ENCODE data around the gene LIMS4.
"Not testable (repeated sequence)": the region's sequence is repeated elsewhere in the genome, so short reads cannot be mapped to it uniquely, and the experiment has no call there.

The LIMS4 gene

GRCh38 chr2:110472171-110473058 is at the start of gene LIMS4:
Gene LIMS4, minus strand, starts transcription at chr2:110472816. Its CDS starts 38 bp downstream, at chr2:110472778.
- DNase-seq (ENCODE audit: low read depth): not testable (repeated sequence)

DNA sequence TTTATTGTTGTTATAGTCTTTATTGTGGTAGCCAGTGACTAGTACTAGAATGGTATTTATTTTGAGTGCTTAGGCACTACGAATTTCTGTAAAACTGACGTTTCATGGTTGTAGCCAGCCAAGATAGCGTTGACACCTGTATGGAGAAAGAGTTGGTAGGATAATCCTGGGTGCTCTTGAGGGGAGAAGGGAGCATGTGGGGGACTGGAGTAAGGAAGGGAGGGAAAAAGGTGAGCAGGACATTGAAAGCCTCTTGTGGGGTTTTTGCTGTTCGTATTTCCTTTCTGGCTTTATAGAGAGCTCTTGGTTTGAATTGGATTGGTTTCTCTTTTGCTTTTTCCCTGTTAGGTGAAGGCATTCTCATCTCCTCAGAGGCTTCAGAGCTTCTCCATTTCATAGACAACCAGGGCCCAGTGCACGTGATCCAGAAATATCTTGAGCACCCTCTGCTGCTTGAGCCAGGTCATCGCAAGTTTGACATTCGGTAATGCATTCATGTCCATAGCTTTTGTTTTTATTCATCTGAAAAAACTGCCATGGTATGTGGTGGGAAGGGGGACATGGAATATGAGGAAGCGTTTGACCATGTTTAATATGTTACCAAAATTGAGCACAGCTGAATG is 27.2 kb upstream of the LIMS4 start:
- not testable (repeated sequence) for DNase-seq (ENCODE audit: low read depth)

DNA sequence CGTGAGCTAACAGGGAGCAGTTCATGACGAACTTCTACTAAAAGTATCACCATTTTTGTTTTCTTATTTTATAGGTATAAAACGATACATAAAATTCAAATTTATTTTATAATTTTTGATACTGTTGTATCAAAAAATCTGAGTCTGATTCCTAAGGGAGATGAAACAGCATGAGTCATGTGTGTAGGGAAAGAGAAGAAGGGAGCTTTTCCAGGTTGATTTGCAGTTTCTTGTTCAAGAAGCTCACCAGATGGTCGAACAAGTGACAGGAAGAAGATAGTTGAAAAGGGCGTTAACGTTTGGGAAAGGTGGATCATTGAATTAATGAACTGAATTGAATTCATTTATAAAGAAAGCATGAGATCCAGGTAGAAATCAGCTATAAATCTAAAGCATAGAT is 23.4 kb upstream of the LIMS4 start:
- DNase-seq (ENCODE audit: low read depth): not testable (repeated sequence)

DNA sequence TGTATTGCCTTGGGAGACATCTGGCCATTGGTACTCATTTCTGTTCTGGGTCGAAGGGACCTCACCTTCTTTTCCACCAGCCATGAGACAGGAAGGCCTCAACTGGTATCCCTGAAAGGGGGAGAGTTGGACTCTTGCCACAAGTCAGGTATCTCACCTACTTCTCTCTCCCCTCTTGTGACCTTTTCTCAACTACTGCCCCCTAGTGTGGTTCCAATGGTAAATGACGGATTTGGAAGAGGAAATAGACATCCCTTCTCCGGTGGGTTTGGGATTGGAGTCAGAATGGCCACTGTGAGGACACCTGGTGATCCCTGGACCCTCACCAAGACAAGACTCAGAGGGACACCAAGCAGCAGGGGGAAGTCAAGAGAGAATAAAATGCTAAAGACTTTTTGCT is 21.9 kb upstream of the LIMS4 start:
- DNase-seq (ENCODE audit: low read depth): not testable (repeated sequence)

DNA sequence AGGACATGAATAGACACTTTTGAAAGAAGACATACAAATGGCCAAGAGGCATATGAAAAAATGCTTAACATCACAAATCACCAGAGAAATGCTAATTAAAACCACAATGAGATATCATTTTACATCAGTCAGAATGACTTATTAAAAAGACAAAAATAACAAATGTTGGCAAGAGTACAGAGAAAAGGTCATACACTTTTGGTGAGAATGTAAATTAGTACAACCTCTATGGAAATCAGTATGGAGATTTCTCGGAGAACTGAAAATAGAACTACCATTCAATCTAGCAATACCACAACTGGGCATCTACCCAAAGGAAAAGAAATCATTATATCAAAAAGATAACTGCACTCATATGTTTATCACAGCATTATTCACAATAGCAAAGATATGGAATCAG is 16.4 kb upstream of the LIMS4 start:
- DNase-seq (ENCODE audit: low read depth): not testable (repeated sequence)

DNA sequence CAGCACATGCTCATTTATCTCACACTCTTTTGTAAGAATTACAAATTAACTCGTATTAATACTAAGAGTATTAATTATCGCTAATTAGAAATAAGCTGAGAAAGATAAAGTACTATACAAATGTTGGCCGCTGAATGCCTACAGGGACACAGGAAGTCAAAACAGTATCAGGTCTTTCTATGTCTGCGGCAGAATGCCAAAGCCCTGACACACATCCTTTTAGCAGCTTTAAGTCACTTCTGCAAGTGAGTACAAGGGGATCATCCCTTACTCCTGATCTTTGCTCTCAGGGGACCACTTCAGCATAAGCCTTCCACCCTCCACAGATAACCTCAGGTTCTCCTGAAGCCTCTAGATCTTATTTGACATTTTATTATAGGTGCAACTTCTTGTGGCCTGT is 10.1 kb upstream of the LIMS4 start:
- DNase-seq (ENCODE audit: low read depth): not testable (repeated sequence)

DNA sequence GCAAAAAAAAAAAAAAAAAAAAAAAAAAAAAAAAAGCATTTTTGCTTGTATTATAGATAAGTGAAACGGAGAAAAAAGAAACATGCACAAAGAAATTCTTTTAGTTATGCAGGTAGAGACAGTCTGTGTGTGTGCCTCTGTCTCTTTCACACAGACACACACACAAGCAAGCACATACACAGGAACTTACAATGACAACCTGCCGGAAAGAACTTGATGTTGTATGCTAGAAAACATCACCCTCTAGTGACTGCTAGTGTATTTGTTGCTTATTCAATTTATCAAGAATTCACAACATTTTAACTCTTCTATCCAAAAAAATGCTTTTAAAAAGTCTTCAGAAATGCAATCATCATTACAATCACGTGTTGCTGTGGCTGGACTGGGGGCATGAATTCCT is 8.6 kb upstream of the LIMS4 start:
- DNase-seq (ENCODE audit: low read depth): not testable (repeated sequence)

- DNase-seq (ENCODE audit: low read depth): not testable (repeated sequence)
Observed at GRCh38 chr2:110480084-110480483, 7.5 kb upstream of the LIMS4 start.

DNA sequence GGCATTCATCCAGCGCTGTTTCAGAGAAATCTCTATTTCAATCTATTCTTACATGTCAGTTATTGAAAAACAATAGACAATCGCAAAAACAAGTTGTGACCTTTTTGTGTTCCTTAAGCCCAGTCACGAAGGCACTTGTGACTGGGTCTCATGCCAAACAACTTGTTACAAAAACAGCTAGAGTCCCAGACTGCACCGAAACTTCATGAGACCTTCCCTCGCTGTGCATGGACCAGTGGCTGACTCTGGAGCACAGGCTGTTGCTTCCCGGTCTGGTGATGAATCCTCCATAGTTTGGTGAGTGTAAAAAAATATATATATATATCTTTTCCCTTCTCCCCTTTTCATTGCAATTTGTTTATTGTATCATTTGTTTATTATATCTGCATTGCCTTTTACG is 4.8 kb upstream of the LIMS4 start:
- not testable (repeated sequence) for DNase-seq (ENCODE audit: low read depth)

- DNase-seq (ENCODE audit: low read depth): not testable (repeated sequence)
Observed at GRCh38 chr2:110476952-110477351, 4.3 kb upstream of the LIMS4 start.

GRCh38 chr2:110475627-110476359 is 3.2 kb upstream of the LIMS4 start:
- DNase-seq (ENCODE audit: low read depth): not testable (repeated sequence)

DNA sequence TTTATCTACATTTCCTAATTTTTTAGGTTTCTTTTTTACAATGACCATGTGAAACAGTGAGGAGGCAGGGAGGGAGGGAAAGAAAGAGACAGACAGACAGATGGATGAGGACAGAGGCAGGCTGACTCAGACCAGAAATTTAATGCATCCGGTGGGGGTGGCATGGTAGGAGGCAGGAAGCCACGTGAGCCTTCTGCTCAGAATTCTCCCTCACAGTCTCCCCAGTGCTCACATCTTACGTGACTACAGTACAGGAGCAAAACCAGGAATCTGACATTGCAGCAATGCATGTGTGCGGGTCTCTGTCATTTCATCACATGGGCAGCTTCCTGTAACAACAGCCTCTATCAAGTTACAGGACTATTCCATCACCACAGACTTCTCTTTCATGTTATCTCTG is 2.3 kb upstream of the LIMS4 start:
- DNase-seq (ENCODE audit: low read depth): not testable (repeated sequence)

DNA sequence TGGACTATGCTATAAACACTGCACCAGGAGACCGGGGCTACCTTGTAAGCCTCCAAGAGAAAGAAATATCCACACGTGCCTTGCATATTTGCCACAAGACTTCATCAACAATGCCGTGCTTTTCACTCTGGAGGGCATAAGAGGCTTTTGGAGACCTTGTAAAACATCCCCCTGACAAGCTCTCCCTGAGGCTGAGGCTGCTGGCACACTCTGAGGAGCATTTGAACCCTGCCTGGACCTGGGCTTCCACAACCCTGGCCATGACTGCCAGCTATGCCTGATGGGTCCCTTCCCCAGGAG is 393 bp upstream of the LIMS4 start:
- not testable (repeated sequence) for DNase-seq (ENCODE audit: low read depth)

DNA sequence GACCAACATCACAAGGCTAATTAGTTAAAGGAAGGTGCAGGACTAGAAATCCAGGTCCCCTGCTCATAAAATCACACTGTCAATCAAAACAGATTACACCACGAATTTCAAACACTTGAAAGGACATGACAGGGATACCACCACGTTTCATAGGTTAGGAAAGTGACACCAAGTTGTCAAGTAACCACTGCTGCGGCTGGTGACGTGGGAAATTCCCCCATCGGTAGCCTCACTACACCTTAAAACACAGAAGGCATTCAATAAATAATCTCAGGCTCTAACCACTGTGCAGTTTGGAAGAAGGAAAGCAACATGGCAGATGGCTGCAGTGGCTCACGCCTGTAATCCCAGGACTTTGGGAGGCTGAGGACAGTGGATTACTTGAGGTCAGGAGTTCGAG is 3.7 kb downstream of the LIMS4 start:
- not testable (repeated sequence) for DNase-seq (ENCODE audit: low read depth)

- DNase-seq (ENCODE audit: low read depth): not testable (repeated sequence)
Observed at GRCh38 chr2:110465312-110465711, 7.3 kb downstream of the LIMS4 start.

DNA sequence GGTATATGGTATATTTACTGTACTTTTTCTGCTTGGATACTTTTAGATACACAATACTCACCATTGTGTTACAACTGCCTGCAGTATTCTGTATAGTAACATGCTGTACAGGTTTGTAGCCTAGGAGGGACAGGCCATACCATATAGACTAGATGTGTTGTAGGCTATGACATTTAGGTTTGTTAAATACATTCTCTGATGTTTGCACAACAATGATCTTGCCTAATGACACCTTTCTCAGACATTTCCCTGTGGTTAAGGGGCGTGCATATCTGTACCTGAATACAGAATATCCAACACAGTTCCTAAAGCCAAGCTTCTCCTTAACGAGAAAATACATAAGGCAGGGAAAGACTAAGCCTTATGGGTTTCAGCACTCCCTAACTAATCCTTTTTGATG is 10.2 kb downstream of the LIMS4 start:
- DNase-seq (ENCODE audit: low read depth): not testable (repeated sequence)

GRCh38 chr2:110460318-110460717 is 12.3 kb downstream of the LIMS4 start:
- DNase-seq (ENCODE audit: low read depth): not testable (repeated sequence)

GRCh38 chr2:110457214-110457590 is 15.4 kb downstream of the LIMS4 start:
- DNase-seq (ENCODE audit: low read depth): not testable (repeated sequence)

DNA sequence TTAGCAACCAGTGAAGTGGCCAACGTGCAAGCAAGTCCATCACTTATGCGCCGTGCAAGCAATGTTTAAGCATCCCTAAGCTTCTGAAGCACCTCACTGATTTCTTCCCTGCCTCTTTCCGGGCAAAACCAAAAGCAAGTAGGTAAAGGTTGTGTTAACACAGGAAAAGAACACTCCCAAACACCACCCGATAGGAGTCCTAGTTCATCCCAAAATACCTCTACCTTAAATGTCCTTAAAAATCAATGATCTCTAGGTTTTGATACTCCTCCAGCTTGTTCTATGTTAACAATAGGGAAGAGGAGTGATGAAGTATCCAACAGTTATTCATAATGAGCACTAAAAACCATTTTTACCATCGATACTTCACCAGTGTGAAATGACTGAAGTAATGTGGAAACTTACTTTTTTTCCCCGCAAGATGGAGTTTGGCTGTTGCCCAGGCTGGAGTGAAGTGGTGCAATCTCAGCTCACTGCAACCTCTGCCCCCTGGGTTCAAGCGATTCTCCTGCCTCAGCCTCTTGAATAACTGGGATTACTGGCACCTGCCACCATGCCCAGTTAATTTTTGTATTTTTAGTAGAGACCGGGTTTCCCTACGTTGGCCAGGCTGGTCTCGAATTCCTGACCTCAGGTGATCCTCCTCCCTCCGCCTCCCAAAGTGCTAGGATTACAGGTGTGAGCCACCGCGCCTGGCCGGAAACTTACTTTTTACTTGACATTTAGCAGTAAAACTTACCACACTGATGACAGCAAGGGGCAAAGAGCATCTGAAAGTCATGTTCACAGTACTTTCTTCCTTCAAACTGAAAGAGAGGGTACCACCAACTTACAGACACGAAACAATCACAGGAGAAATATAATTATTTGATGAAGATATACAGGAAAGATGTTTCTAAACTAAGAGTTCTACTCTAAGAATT is 16.1 kb downstream of the LIMS4 start:
- not testable (repeated sequence) for DNase-seq (ENCODE audit: low read depth)

DNA sequence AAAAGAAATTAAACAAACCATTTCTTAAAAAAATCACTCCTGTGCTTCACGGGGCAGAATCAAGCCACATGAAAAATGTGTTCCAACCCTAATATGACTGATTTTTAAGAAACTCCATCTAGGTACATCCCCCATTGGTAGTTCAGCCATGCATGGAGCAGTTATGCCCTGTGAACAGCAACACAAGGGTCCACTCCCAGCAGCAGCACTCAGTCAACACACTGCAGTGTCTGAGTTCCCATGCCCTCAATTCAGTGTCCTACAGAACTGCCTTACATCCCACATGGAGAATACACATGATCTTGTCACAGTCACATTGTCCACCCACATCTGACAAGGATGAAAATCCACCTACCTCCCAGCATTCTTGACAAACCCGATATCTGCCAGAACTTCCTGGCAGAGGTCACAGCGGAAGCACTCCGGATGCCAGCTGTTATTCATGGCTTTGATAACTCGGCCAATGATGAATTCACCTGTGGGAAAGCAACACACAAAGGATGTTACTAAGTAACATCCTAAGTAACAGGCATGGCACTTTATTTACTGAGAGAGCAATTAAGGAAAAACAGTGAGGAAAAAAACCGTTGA is 17.4 kb downstream of the LIMS4 start:
- DNase-seq (ENCODE audit: low read depth): not testable (repeated sequence)

DNA sequence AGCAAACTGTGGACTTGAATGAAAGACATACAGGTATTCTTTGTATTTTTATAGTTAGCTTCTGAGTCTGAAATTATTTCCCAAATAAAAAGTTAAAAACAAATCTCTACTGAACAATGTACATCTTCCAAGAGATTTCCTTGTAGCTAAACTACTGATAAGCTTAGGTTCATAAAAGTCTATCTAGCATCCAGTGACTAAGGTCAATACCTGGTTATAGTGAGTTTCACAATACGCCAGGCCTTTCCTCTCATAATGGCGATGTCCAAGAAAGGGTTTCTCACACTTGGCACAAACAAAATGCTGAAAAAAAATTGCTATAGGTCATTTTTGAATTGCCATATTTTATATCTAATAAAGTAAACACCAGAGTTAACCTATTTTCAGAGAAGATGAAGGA is 21.7 kb downstream of the LIMS4 start:
- DNase-seq (ENCODE audit: low read depth): not testable (repeated sequence)

All from stimulated activated CD8-positive, alpha-beta memory T cell treated with anti-CD3 and anti-CD28 coated beads, Interleukin-15, amount 100 ng/mL, for 24 hours (primary cell).